Activated CD4-positive, alpha-beta T cell treated with anti-CD3 and anti-CD28 coated beads for 1 hour (primary cell): Measurements from ENCODE around the gene MAPK12.

Experiments
- DNase-seq: peaks from one replicate; pipeline ENCODE4 v3.0.0-alpha.2; 2020

The MAPK12 gene

DNA sequence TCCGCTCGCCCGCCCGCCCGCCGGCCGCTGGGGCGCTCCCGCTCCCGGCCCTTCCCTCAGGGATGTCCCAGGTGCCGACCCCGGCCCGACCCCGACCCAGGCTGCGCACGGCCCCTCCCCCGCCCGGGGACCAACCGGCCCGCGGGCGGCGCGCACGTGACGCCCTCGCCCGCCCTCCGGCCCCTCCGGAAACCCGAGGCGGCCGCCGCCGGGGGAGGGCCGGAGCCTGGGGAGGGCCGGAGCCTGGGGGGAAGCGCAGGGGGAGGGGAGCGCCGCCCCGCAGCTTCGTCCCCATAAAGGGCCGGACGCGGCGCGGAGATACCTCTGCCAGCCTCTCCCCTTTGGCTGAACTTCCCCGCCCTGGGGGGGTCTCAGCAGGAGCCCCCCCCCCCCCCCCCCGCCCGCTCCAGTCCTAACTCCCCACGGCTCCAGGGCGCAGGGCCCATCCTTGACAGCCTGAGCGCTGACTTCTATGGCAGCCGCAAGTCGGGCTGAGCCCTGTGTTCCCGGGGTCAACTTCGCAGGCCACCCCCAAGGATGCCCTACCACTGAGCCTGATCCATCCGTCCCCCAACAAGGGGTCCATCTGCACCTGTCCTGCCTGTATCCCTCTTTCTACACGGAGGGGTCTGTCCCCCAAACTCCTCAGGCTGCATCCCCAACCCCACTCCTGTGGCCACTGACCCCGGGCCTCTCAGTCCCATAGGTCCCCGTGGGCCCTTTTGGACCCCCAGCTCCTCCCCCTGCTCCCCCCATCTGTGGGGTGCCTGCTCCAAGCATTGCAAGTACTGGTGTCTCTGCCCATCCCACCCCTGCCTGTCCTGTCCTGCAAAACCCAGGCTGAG is at the start of gene MAPK12:
MAPK12 (minus strand) TSS at position 69 of the 845 bp plus-strand sequence. CDS start 174 bp downstream, outside the sequence.
- no peak for DNase-seq

GRCh38 chr22:50310949-50311444 is 49.5 kb upstream of the MAPK12 start:
- no peak for DNase-seq

GRCh38 chr22:50310031-50310722 is 48.7 kb upstream of the MAPK12 start:
- DNase-seq: no peak

DNA sequence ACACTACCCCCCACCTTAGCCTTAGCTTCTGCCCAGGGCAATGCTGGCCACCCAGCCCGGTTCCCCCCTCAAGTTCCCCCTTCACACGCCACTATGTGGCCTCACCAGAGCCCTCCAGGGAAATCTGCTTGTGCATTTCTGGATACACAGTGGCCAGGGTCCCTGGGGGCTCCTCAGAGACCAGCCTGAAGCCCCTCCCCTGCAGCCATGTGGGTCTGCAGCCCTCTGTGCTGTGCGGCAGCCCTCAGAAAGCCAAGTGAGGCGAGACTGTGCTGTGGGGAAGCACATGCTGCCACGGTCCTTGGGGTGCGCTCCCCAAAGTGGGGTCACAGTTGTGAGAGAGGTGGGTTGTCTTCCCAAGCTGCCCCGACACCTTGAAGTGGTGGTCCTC is 48.1 kb upstream of the MAPK12 start:
- no peak for DNase-seq

DNA sequence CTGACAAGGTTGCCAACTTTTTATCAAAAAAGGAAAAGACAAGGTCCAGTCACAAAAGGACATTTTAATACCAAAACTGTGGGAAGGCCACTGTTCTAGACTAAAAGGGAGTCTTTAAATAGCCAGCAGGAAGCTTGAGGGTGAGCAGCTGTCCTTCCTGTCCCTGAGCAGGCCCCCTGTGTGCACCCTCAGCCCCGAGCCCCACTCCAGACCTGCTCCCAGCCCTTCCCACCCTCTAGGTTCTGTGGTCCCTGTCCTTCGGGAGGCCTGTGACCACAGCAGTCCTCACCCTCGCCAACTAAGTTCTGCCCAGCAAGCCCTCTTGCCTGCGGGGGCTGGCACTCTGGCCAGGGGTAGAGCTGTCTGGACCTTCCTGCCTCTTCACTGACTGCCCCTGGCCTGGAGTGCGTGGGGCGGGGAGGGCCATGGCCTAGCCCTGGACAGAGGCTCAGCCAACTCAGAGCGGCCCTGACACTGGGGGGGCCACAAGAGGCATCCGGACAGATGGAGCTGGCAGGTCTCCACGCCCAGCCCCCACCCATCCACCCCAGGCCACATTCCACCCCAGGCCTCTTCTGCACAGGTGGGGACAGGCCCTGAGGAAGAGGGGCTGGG is 47.6 kb upstream of the MAPK12 start:
- no peak for DNase-seq

- DNase-seq: no peak
Observed at GRCh38 chr22:50308597-50308935, 47.1 kb upstream of the MAPK12 start.

DNA sequence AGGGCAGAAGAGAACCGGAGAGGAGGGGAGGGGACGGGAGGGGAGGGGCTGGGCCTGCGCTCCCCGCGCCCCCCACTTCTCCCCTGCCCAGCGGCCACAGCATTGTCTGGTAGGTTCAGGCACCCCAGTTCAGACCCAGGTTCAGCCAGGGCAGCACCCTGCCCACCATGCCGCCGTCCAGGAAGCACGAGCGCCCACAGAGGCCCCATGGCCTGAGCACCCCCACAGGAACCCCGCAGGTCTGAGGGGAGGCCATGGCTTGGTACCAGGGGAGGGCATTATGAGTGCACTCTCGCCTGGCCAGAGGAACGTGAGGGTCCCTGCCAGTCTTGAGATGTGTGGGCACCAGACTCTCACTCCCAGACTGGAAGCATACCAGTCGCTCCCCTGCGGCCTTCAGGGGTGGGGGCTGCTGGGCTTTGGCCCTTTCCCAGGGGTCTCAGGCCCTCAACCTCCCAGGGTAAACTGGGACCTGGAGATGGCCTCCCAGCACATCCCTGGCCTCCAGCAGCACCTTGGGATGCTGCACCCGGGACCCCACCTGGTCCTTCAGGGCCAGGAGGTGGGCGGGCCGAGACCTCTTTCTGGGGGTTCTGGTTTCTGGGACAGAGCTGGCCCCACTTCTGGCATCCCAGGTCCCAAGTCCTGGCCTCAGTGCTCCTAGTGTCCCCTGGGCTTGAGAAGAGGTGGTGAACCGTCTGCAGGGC is 46.6 kb upstream of the MAPK12 start:
- DNase-seq: no peak

DNA sequence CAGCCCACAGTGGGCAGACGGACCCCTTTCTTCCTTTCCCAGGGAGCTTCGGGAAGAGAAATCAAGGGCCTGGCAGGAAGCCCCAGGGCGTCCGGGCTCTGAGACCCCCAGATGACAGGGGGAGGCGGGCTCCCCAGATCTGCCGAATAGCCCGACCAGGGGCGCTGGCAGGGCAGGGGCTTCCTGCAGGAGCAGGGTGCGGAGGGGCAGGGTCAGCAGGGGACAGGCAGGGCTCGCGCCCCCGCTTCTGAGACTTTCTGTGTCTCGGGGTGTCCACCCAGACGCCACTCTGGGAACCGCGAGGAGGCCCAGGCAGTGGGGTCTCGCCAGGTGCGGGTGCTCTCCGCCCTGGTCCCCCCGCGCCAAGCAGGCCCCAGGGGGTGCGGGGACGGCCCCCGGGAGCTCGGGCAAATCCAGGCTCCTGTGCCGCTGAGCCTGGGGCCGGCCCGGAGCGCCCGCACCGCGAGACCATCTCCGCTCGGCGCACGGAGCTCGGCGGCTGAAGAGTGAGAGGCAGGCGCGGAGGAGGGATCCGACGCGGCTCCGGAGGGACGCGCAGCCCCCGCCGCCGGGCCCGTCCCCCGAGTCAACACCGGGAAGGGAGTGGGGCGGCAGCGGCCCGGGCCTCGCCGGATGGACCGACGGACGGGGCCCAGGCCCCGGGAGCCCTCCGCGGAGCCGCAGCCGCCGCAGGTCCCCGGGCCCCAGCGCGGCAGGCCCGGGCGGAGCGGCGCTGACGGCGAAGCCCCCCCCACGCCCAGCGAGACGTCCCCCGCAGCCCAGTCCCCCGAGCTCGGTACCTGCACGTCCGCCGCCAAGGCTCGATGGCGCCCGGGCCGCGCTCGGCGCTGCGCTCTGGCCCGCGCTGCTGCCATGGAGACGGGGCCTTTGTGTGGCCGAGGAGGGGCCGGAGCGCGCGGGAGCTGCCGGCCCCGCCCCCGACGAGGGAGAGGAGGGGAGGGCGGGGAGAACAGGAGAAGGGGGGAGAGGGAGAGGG is 45.6 kb upstream of the MAPK12 start, which contains the start of gene PLXNB2:
PLXNB2 (minus strand) TSS at position 894 of the 997 bp plus-strand sequence. CDS start 17,062 bp downstream, outside the sequence.
- DNase-seq: no peak

- no peak for DNase-seq
Observed at GRCh38 chr22:50305923-50306566, 44.6 kb upstream of the MAPK12 start.

- no peak for DNase-seq
Observed at GRCh38 chr22:50305393-50305922, 44.0 kb upstream of the MAPK12 start.

DNA sequence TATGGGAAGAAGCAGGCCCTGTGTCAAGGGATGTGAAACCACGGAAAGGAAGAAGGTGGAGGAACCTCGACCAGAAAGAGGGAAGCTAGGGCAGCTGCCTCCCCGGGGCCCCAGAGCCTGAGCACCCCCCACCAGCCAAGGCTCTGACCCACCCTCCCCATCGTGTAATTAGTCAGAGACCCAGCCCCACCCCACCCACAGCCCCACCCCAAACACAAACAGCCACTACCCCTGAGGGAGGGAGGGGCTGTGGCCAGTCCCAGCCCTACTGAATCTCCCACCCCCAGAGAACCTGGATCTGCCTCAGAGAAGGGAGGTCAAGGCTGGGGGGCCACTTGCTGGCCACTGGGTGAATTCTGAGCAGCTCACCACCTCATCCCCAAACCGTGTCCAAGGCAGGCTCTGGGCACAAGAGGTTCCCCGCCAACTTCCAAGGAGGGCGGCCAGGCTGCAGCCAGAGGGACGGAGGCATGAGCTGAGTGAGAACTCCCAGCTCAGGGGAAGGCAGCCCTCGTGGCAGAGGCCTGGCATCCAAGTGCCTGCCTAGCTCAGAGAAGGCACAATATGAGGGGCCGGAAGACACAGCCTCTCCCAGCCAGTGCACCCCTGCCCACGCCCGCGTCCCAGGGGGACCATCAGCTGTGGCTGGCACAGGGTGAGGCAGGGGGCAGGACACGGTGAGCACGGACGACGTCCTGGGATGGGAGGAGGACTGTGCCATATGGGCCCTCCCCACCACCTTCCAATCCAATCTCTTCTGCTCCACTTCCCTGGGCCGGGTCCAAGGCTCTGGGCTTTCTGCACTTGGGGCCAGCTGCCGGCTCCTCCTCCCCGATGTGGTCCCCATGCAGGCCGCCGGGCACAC is 43.3 kb upstream of the MAPK12 start:
- DNase-seq: no peak

DNA sequence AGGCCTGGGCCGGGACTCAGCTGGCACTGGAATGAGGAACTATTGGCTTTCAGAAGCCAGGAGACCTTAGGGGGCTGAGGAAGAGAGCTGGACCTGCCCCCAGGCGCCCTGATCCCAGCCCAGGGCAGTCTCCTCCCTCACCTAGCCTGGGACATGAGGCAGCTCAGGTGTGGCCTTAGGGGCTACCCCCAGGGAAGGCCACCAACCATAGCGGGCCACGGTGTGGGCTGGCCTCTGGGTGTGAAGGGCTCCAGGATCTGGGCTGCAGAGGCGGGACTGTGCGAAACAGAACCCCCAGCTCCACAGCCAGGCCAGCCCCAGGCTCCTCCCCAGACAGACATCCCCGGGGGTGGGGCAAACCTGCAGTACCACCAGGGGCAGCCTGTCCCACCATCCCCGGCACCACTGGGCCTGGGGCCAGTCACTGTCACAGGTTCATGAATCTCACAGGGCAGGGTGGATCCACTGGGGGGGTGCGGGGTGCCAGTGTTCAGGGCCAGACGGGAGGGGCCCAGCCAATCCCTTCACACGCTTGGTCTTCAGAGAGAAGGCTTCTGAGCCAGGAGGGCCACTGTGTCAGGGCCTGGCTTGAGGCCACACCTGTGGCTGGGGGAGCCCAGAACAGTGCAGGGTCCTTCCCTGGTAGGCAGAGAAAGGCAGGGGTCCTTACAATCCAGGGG is 42.5 kb upstream of the MAPK12 start:
- no peak for DNase-seq

GRCh38 chr22:50303515-50303847 is 42.0 kb upstream of the MAPK12 start:
- DNase-seq: no peak

DNA sequence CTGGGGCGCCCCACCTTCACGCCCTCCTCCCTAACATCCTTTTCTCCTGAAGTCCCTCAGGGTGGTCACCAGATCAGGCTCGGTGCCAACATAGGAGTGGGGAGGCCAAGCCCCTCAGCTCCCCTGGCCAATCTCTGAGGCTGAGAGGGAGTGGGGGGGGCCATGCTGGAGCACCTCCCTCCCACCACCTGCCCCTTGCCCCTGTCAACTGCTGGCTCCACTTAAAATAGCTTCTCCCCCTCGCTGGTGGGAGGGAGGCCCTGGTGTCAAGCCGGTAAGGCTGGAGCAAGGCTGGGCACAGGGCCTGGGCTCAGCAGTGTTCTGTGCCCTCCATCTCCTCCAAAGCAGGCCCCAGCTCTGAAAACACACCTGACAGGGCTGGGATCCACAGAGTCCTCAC is 41.1 kb upstream of the MAPK12 start:
- no peak for DNase-seq

GRCh38 chr22:50302041-50302541 is 40.6 kb upstream of the MAPK12 start:
- DNase-seq: no peak

DNA sequence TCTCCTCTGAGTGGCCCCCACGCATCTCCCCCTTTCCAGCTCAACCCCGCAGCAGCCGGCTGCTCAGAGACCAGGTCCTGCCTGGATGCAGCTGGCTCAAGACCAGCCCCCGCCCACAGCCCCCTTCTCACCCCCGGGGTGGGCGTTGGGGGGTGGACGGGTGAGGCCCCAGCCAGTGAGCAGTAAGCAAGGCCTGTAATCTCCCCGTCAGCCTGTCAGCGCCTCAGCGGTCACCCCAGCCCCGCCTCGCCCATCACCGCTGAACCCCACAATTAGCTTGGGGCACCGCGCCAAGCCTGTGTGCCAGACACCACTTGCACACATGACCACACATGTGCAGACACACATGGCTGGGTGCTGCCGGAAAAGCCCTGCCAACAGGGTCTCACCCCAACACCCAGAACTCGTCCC is 40.1 kb upstream of the MAPK12 start:
- DNase-seq: no peak

DNA sequence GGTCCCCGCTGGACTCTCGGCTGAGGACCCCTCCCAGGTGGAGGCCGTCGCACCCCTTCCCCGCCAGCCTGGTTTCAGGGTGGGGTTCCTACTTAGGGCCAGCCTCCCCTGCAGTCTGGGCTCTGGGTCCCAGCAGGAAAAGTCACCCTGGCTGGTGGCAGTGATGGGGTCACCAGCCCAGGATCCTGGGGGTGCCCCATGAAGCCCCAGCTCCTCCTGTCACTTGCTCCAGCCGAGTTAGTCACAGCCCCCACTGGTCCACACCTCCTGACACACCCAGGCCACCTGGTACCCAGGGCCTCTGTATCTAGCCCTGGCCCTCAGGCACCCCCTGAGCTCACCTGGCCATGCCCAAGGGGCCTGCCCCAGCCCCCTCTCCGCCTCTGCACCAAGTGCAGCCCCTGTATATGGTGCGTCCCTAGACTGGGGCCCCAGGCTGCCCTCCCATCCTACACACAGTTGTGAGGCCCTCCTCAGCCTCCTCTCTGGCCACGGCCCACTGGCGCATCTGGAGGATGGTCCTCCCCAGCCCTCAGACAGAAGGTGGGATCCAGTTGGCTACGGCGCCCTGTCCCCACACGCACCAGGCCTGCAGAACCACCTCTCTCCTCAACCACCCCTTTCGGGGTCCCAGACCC is 39.3 kb upstream of the MAPK12 start:
- no peak for DNase-seq

DNA sequence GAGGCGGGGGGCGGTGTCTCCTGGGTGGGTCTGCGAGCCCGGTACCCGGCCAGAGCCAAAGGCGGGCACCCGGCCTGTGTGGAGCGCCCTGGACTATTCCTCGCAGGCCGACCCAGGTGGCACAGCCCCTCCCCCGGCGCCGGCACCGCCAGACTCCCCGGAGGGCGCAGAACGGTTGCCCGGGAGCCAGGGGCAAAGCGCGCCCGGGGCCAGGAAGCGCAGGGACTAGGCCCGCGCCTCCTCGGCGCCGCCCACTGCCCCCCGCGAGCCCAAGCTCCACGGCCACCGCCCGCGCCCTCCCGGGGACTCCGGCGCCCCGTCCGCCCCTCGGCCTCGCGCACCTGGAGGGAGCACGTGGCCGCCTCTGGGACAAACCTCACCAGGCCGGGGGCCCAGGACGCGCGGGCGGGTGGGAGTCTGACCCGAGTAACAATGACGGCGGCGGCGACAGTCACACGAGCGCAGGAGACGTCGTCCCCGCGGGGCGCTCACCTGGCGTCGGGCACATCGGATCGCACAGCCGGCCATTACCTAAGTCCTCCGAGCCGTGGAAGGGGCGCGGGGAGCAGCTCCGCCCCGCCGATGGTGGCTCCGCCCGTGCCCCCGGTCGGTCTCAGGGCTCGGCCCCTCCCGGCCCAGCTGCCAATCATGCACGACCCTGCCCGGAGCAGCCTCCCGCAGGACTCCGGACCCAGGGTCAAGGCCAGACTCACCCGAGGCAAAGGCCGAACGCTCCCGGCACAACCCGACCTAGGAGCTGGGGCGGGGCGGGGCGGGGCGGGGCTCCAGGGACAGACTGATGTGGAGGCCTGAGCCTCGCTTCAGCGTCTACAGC is 38.5 kb upstream of the MAPK12 start:
- no peak for DNase-seq
